ENCODE data around the gene CUX1. TPM values are rescaled to one million over a fixed set of nuclear protein-coding genes. Genes with fewer than 3 reads are reported as not detected.

CUX1 gene
- polyA plus RNA-seq, 1 experiment, result 29.7 TPM

GRCh38 chr7:101991860-101992259 lies 174.4 kb downstream of the CUX1 start:
- no peaks in the 10 kb centered on the region for H3K27me3 ChIP-seq (ENCODE audit: control insufficient read depth, insufficient read depth, low read length)
- no peak for DNase-seq (ENCODE audit: low read depth, low spot score)
- no peaks in the 10 kb centered on the region; the same call in 1 of the 2 replicates for H3K9me3 ChIP-seq (ENCODE audit: control insufficient read depth, insufficient read depth, low read length)
- ChIA-PET POLR2A (no interaction called here), CTCF (no interaction called here)
- H3K27ac ChIP-seq (ENCODE audit: low read depth, low read length), result no peak overlapping the region
- TF ChIP-seq, protein P1, sequence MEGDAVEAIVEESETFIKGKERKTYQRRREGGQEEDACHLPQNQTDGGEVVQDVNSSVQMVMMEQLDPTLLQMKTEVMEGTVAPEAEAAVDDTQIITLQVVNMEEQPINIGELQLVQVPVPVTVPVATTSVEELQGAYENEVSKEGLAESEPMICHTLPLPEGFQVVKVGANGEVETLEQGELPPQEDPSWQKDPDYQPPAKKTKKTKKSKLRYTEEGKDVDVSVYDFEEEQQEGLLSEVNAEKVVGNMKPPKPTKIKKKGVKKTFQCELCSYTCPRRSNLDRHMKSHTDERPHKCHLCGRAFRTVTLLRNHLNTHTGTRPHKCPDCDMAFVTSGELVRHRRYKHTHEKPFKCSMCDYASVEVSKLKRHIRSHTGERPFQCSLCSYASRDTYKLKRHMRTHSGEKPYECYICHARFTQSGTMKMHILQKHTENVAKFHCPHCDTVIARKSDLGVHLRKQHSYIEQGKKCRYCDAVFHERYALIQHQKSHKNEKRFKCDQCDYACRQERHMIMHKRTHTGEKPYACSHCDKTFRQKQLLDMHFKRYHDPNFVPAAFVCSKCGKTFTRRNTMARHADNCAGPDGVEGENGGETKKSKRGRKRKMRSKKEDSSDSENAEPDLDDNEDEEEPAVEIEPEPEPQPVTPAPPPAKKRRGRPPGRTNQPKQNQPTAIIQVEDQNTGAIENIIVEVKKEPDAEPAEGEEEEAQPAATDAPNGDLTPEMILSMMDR (IDR thresholded peaks at IDR 0.05; ENCODE audit: low read depth, low read length), result no peak
- no peak overlapping the region for H3K4me3 ChIP-seq (ENCODE audit: low read depth, low read length)

GRCh38 chr7:101993311-101993710 lies 175.9 kb downstream of the CUX1 start:
- ChIA-PET CTCF (interaction anchor here (0.6 kb wide), 1 partner anchor 363 kb away, joined by 4 read pairs; no protein-coding TSS in a partner anchor), POLR2A (no interaction called here)
- Histone ChIP-seq H3K27me3 (ENCODE audit: control insufficient read depth, insufficient read depth, low read length) (no peaks in the 10 kb centered on the region), H3K27ac (ENCODE audit: low read depth, low read length) (no peak overlapping the region), H3K4me3 (ENCODE audit: low read depth, low read length) (no peak overlapping the region), H3K9me3 (ENCODE audit: control insufficient read depth, insufficient read depth, low read length) (no peaks in the 10 kb centered on the region; the same call in 1 of the 2 replicates)
- TF ChIP-seq, protein P1 (IDR thresholded peaks at IDR 0.05; ENCODE audit: low read depth, low read length), result no peak
- DNase-seq (ENCODE audit: low read depth, low spot score), result no peak

GRCh38 chr7:101995121-101995520 lies 177.7 kb downstream of the CUX1 start:
- Histone ChIP-seq H3K27ac (ENCODE audit: low read depth, low read length) (no peak overlapping the region), H3K27me3 (ENCODE audit: control insufficient read depth, insufficient read depth, low read length) (no peaks in the 10 kb centered on the region), H3K4me3 (ENCODE audit: low read depth, low read length) (no peak overlapping the region), H3K9me3 (ENCODE audit: control insufficient read depth, insufficient read depth, low read length) (no peaks in the 10 kb centered on the region)
- POLR2A ChIA-PET, result no interaction called here
- no peak for DNase-seq (ENCODE audit: low read depth, low spot score)
- CTCF ChIA-PET, result no interaction called here
- TF ChIP-seq, protein P1 (IDR thresholded peaks at IDR 0.05; ENCODE audit: low read depth, low read length), result no peak

- Histone ChIP-seq H3K9me3 (ENCODE audit: control insufficient read depth, insufficient read depth, low read length) (no peaks in the 10 kb centered on the region), H3K27me3 (ENCODE audit: control insufficient read depth, insufficient read depth, low read length) (no peaks in the 10 kb centered on the region), H3K27ac (ENCODE audit: low read depth, low read length) (no peak overlapping the region), H3K4me3 (ENCODE audit: low read depth, low read length) (no peak overlapping the region)
- TF ChIP-seq, protein P1 (IDR thresholded peaks at IDR 0.05; ENCODE audit: low read depth, low read length), result no peak
- CTCF ChIA-PET, result no interaction called here
- DNase-seq (ENCODE audit: low read depth, low spot score), result no peak
- POLR2A ChIA-PET, result no interaction called here
Measured at GRCh38 chr7:101996131-101996691, 178.8 kb downstream of the CUX1 start.

DNA sequence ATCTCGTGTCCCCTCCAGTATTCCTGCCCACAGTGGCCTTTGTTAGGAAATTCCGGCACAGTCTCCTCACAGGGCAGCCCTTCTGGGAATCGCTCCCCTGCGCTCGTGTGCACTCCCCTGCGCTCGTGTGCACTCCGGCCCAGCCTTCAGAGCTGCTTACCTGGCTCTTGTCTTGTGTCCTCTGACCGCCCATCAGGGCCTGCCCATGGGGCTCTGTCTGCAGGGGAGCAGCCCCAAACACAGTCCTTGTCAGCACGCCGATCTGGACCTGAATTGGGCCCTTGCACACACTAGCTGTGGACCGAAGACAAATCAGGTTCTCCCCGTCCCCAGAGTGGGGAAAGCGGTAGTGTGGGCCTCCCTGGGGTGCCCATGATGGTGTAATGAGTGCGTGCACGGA lies 179.4 kb downstream of the CUX1 start:
- ChIA-PET CTCF (no interaction called here), POLR2A (no interaction called here)
- Histone ChIP-seq H3K27me3 (ENCODE audit: control insufficient read depth, insufficient read depth, low read length) (no peaks in the 10 kb centered on the region), H3K4me3 (ENCODE audit: low read depth, low read length) (no peak overlapping the region), H3K9me3 (ENCODE audit: control insufficient read depth, insufficient read depth, low read length) (no peaks in the 10 kb centered on the region), H3K27ac (ENCODE audit: low read depth, low read length) (no peak overlapping the region)
- DNase-seq (ENCODE audit: low read depth, low spot score), result no peak
- TF ChIP-seq, protein P1 (IDR thresholded peaks at IDR 0.05; ENCODE audit: low read depth, low read length), result no peak

Data from AG04450 (cell line).